T1000 (cell line): ENCODE measurements around the gene CYP4F12.

ENCODE experiments used
- DNase-seq: peaks from one replicate; lab custom pipeline; 2025; ENCODE audit warnings: mixed read lengths; lab: John Stamatoyannopoulos, UW

Gene CYP4F12

GRCh38 chr19:15714638-15715037, 41.8 kb downstream of the CYP4F12 start:
- no peak for DNase-seq

DNA sequence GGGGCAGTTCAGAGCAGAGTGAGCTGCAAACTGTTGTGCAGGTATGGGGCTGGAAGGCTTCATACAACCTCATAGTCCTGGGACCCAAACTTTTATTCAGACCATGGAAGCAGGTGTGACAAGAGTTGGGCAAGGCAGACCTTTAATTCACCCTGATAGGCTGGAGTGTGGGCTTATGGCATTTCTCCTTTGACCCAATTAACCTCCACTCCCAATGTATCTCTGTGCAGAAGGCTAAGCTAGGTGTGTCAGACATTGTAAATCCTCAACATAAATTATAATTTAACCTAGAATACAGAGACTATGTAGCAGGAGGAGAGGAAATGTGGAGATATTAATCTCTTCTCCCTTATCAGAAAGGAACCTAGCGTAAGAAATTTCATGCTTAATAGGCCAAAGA, 42.8 kb downstream of the CYP4F12 start:
- DNase-seq, result no peak

DNA sequence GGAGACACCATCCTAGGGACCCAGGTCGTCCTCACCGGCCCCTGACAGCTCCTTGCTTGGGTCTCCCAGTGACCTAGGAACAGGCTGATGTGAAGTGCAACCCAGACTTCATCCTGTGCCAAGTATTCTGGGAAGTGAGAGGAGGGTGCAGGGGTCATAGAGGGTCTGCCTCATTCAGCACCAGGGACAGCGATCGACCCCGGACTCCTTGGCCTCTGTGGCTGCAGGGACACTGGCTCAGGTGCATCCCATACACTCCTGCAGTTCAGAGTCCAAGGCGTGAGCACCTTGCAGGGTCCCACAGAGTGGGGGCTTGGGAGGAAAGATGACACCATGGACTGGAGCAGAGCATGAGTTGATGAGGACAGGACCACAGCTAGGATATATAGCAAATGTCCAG, 44.9 kb downstream of the CYP4F12 start:
- DNase-seq, result no peak

DNA sequence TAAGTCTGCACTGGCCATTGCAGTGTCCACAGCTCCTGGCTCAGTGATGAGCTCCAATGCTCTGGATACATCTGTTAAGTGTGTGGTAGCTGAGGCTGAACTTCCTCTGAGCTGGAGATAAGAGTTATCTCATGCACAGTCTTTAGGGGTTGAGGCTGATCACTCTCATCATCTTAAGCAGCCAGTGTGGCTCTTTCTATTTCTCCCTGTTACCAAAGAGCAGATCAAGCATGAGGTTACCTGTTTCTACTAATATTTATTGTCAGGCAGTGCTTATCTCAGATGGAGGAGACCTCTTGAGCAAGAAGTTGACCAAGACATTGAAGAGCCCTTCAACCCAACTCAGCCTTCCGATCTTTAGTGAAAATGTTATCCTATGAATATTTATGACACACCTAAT, 48.4 kb downstream of the CYP4F12 start:
- DNase-seq, result no peak

- no peak for DNase-seq
Observed at GRCh38 chr19:15722956-15723355, 50.1 kb downstream of the CYP4F12 start.

- no peak for DNase-seq
Observed at GRCh38 chr19:15727724-15728123, 54.8 kb downstream of the CYP4F12 start, which contains the start of gene OR10H2. Gene OR10H2 (plus strand): TSS chr19:15728024. CDS start chr19:15728044, 20 bp downstream.

GRCh38 chr19:15730538-15730937, 57.7 kb downstream of the CYP4F12 start:
- no peak for DNase-seq

DNA sequence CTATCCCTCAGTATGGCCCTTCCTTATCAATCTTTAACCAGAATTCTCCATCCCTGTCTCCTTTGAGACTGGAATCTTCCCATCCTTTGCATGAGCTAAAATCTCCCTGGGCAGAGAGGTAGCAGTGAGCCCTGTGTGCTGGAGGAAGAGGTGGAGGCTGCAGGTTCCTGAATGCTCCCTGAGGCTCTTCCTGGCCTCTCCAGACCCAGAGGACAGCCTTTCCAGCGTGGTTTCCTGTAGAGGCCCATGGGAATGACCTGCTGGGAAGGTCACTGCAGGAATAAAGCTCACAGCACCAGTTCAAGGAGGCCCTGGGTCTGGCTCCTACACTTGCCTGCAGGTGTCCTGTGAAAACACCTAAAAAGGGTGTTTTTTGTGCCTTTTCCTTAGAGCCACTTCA, 59.5 kb downstream of the CYP4F12 start:
- no peak for DNase-seq

DNA sequence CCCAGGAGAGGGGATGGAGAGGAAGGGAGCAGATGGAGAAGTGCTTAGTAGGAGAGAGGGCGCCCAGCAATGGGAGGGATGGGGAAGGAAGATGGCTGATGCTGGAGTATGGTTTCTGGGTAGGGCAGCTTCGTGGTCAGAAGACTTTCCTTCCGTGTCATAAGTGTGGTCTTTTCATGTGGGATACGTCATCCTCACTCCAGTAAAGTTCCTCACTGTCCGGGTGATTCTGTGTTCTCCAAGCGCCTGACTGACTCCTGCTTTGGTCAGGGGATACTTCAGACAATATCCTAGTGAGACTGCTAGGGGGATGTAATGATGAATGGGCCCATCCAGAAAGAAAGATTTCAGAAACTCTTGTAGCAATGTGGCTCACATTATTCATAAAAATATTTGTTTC, 61.0 kb downstream of the CYP4F12 start:
- no peak for DNase-seq

GRCh38 chr19:15737722-15738121, 64.8 kb downstream of the CYP4F12 start, which contains the start of gene OR10H3:
Gene OR10H3 (plus strand): TSS chr19:15737985. CDS start chr19:15741393, 3,408 bp downstream.
- no peak for DNase-seq

DNA sequence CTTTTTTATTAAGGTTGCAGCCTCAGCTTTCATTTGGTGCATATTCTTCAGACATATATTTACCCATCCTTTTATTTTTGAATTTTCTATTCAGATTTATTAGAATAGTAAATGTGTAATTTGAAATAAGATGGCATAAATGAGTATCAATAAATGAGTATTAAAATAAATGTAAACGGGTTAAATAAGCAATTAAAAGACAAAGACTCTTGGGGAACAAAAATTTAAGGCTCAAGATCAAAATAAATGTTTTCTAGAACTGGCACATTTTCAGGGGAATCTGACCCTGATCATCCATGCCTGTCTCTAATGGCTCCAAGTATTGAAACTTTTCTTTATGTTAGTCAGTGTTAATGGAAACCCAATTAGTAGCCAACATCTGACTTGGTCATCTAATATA, 67.9 kb downstream of the CYP4F12 start:
- DNase-seq, result no peak
